K562 (cell line): ENCODE results near the gene CCL15.

Experiments
- CTCF ChIP-seq, 3 experiments: IDR thresholded peaks in 2 of 3; conservative IDR thresholded peaks in 1 of 3; 2 replicates each; pipeline ENCODE4 v1.5.1; 2011 to 2012; ENCODE audit warnings: low read length in 3 of 3, mild to moderate bottlenecking in 3 of 3, control low read depth in 2 of 3, improper control_type of control experiment in 1 of 3, inconsistent platforms in 1 of 3, low read depth in 1 of 3, mixed read lengths in 1 of 3, moderate library complexity in 1 of 3; ENCODE audit not compliant: insufficient read depth in 2 of 3
- MBD2 ChIP-seq: sonication (generic); IDR thresholded peaks from 2 replicates; pipeline ENCODE4 v1.6.1; 2016; ENCODE audit warnings: low read depth, borderline replicate concordance
- POLR2AphosphoS5 ChIP-seq: IDR thresholded peaks from 2 replicates; pipeline ENCODE4 v1.6.1; 2011; ENCODE audit warnings: mild to moderate bottlenecking, low read depth, low read length, moderate library complexity; ENCODE audit not compliant: control insufficient read depth, insufficient read depth
- RFX1 ChIP-seq: fragments of 450-650 bp; IDR thresholded peaks from 2 replicates; pipeline ENCODE4 v1.6.1; 2016; ENCODE audit warnings: mild to moderate bottlenecking, moderate library complexity
- SMARCA5 ChIP-seq: fragments of 450-650 bp; IDR thresholded peaks from 2 replicates; pipeline ENCODE4 v1.6.1; 2016
- SRSF9 ChIP-seq: fragments of 200-400 bp; formaldehyde crosslinking; IDR thresholded peaks from 2 replicates; pipeline ENCODE4 v1.6.1; 2017; ENCODE audit warnings: low read depth, low read length, borderline replicate concordance
- TARDBP ChIP-seq: fragments of 450-650 bp; IDR thresholded peaks from 2 replicates; pipeline ENCODE4 v1.6.1; 2016
- ZNF174 ChIP-seq: fragments of 250-450 bp; sonication (Bioruptor Pico); IDR thresholded peaks from 2 replicates; pipeline ENCODE4 v1.4.0; 2020; ENCODE audit warnings: mild to moderate bottlenecking
- TF ChIP-seq, protein P1 (sequence below): IDR thresholded peaks from 3 replicates; pipeline ENCODE4 v1.6.1; 2011; ENCODE audit warnings: borderline replicate concordance, mild to moderate bottlenecking; ENCODE audit not compliant: insufficient read length, insufficient read depth

GRCh38 chr17:36008998-36009665 lies 7.8 kb upstream of the CCL15 start:
- TF ChIP-seq CTCF (IDR thresholded peaks at IDR 0.05 in 2 of 3, conservative IDR thresholded peaks at IDR 0.05 in 1 of 3; ENCODE audit: insufficient read depth in 2 of 3, low read depth in 1 of 3, low read length in 3 of 3), result peak; percentile 64 to 83 (median 72)
- no peak for TF ChIP-seq MBD2
- TF ChIP-seq SMARCA5, result no peak
- no peak for TF ChIP-seq SRSF9
- TF ChIP-seq RFX1, result no peak
- TF ChIP-seq POLR2AphosphoS5, result no peak
- no peak for TF ChIP-seq TARDBP
- TF ChIP-seq, protein P1, sequence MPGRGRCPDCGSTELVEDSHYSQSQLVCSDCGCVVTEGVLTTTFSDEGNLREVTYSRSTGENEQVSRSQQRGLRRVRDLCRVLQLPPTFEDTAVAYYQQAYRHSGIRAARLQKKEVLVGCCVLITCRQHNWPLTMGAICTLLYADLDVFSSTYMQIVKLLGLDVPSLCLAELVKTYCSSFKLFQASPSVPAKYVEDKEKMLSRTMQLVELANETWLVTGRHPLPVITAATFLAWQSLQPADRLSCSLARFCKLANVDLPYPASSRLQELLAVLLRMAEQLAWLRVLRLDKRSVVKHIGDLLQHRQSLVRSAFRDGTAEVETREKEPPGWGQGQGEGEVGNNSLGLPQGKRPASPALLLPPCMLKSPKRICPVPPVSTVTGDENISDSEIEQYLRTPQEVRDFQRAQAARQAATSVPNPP, result no peak
- no peak for TF ChIP-seq ZNF174 (CRISPR knock-in tag)
